HepG2 (cell line): ENCODE results near the gene AKAP9. TPM values are rescaled to one million over a fixed set of nuclear protein-coding genes. Genes with fewer than 3 reads are reported as not detected.
"Not testable (repeated sequence)": the region's sequence is repeated elsewhere in the genome, so short reads cannot be mapped to it uniquely, and the experiment has no call there.

Experiments used
- ATAC-seq: fragments of 200-7000 bp; cut with Tn5 transposase; 3 replicates; pipeline ENCODE4 v1.9.1; 2020; ENCODE audit warnings: mild to moderate bottlenecking, moderate library complexity
- BruUV-seq: library from RNA; stranded (reverse); fragments of 400-500 nt; replicated peaks from 2 replicates; lab custom pipeline; 2021; lab: Mats Ljungman, UMichigan
- CTCF ChIA-PET: fragments of 300-600 bp; formaldehyde crosslinking; extraction: SDS; loops from one replicate; lab custom pipeline; 2021; ENCODE audit warnings: low total read pairs, inconsistent platforms, low intra/inter-chr PET ratio; lab: Yijun Ruan, JAX
- POLR2A ChIA-PET: fragments of 350-600 bp; sonication (Branson Sonifier 250); formaldehyde crosslinking; loops from one replicate; lab custom pipeline; 2020; ENCODE audit warnings: antibody characterized with exemption, inconsistent platforms; lab: Yijun Ruan, JAX
- DNase-seq: peaks from one replicate; pipeline ENCODE4 v3.0.0-alpha.2; 2015; ENCODE audit warnings: low spot score
- FAIRE-seq: peaks from 3 replicates; lab custom pipeline; 2011; peaks lifted over from hg19 to GRCh38; lab: Jason Lieb, UNC
- H2AFZ ChIP-seq: one replicate; pipeline ENCODE4 v1.6.1; 2011; ENCODE audit warnings: low read length, inconsistent platforms
- H3K27ac ChIP-seq: fragments of 300-600 bp; 3 replicates; pipeline ENCODE4 v1.8.0; 2011; ENCODE audit warnings: mixed run types, mild to moderate bottlenecking, mixed read lengths, low read length, inconsistent platforms; ENCODE audit not compliant: insufficient read depth; ENCODE audit errors: extremely low read length
- H3K27me3 ChIP-seq, 2 experiments: fragments of 200-600 bp in 1 of 2; 2 replicates in 1 of 2; 3 replicates in 1 of 2; pipeline versions ENCODE4 v1.6.0 to v1.8.0; 2011; ENCODE audit warnings: low read length in 2 of 2, mild to moderate bottlenecking in 2 of 2, moderate library complexity in 2 of 2, inconsistent platforms in 1 of 2; ENCODE audit not compliant: insufficient read depth in 2 of 2, control insufficient read depth in 1 of 2
- H3K36me3 ChIP-seq, 2 experiments: fragments of 200-600 bp in 1 of 2; replicated peaks in 1 of 2; 2 replicates in 1 of 2; 3 replicates in 1 of 2; pipeline versions ENCODE4 v1.5.1 to v1.8.0; 2011; ENCODE audit warnings: low read length in 2 of 2, inconsistent platforms in 1 of 2; ENCODE audit not compliant: insufficient read depth in 2 of 2, control insufficient read depth in 1 of 2
- H3K4me1 ChIP-seq: 2 replicates; pipeline ENCODE4 v1.5.1; 2012; ENCODE audit warnings: low read length, inconsistent platforms; ENCODE audit not compliant: insufficient read depth
- H3K4me2 ChIP-seq: 2 replicates; pipeline ENCODE4 v1.6.0; 2011; ENCODE audit warnings: low read depth, low read length, inconsistent platforms
- H3K4me3 ChIP-seq, 3 experiments: fragments of 200-600 bp in 1 of 3; sonication (generic), shearing (Covaris generic) in 1 of 3; replicated peaks in 1 of 3; 2 replicates each; pipeline ENCODE4 v1.5.1; 2011 to 2016; ENCODE audit warnings: low read length in 3 of 3, inconsistent platforms in 2 of 3, low read depth in 2 of 3, mild to moderate bottlenecking in 2 of 3, control low read depth in 1 of 3, mixed read lengths in 1 of 3; ENCODE audit not compliant: insufficient read depth in 1 of 3
- H3K79me2 ChIP-seq: one replicate; pipeline ENCODE4 v1.6.1; 2011; ENCODE audit warnings: low read length, inconsistent platforms; ENCODE audit not compliant: insufficient read depth
- H3K9ac ChIP-seq: 2 replicates; pipeline ENCODE4 v1.6.0; 2011; ENCODE audit warnings: mild to moderate bottlenecking, low read depth, low read length, inconsistent platforms; ENCODE audit not compliant: insufficient read depth
- H3K9me3 ChIP-seq: 2 replicates; pipeline ENCODE4 v1.5.1; 2012; ENCODE audit warnings: mild to moderate bottlenecking, low read length
- H4K20me1 ChIP-seq: 2 replicates; pipeline ENCODE4 v1.6.0; 2011; ENCODE audit warnings: inconsistent platforms, mild to moderate bottlenecking, low read length, moderate library complexity; ENCODE audit not compliant: insufficient read depth
- ZBTB40 ChIP-seq, 2 experiments: fragments of 450-650 bp in 1 of 2; sonication (generic) in 1 of 2; formaldehyde crosslinking in 1 of 2; IDR thresholded peaks; 2 replicates each; pipeline versions ENCODE4 v1.6.1 to v1.8.0; 2016 to 2022; ENCODE audit warnings: antibody characterized with exemption in 1 of 2, mild to moderate bottlenecking in 1 of 2, missing genetic modification reagents in 1 of 2
- WGBS: methylation state at CpG from one replicate; pipeline ENCODE4 v1.1.6; 2017; ENCODE audit warnings: low lambda C conversion rate; 5-methylcytosine and 5-hydroxymethylcytosine counted together
- in situ Hi-C: cut with HindIII; loops from 2 replicates; pipeline ENCODE4 v1.10.0; 2017; ENCODE audit warnings: low pct_unique_long_range_greater_than_20kb; ENCODE audit not compliant: extremely low pct_ligation_motif_present
- intact Hi-C: fragments of 100-400 bp; cut with micrococcal nuclease; formaldehyde crosslinking; loops from one replicate; pipeline ENCODE4 v1.10.0; 2022; ENCODE audit not compliant: unreplicated experiment
- polyA plus RNA-seq, 8 experiments: library from polyadenylated mRNA; depleted of rRNA in 3 of 8; stranded (reverse) in 7 of 8; unstranded in 1 of 8; fragments of >200 nt; fragmentation: Illumina TruSeq in 4 of 8; extraction: Trizol in 4 of 8; gene quantifications; 2 replicates each; pipeline versions ENCODE4 v1.2.1 to v1.2.3, GENCODE V29; 2011 to 2016; ENCODE audit warnings: low read depth in 4 of 8, missing spikeins in 1 of 8, mixed read lengths in 1 of 8; ENCODE audit not compliant: insufficient read depth in 1 of 8
- total RNA-seq, 5 experiments: library from RNA; depleted of rRNA; stranded (reverse); fragments of >200 nt; fragmentation: Illumina TruSeq; extraction: Trizol; gene quantifications; 2 replicates each; pipeline ENCODE4 v1.2.3, GENCODE V29; 2016; ENCODE audit warnings: low read depth in 1 of 5

AKAP9 gene
- total and polyA plus RNA-seq, 2 of the 13 experiments (the other 11 are each of a cell fraction or from before 2014, with no cell fraction given), result 27.6 to 33.1 TPM

- H3K27me3 ChIP-seq, H3K27ac ChIP-seq, H3K4me2 ChIP-seq, H3K4me1 ChIP-seq, ATAC-seq, H3K79me2 ChIP-seq, POLR2A ChIA-PET, H3K4me3 ChIP-seq, FAIRE-seq, H2AFZ ChIP-seq, BruUV-seq, H3K9ac ChIP-seq, intact Hi-C loops, H4K20me1 ChIP-seq, DNase-seq, CTCF ChIA-PET, in situ Hi-C loops, H3K9me3 ChIP-seq: not testable (repeated sequence)
- WGBS, result 95% methylated on average over 9 of the region's 24 CpGs
- H3K36me3 ChIP-seq, result peaks cover 3 to 33% of the 10 kb centered on the region in 2 experiments; a peak in 4 of 5 replicates
These were observed 86.0 kb downstream of the AKAP9 start for GRCh38 chr7:92026635-92027034.

GRCh38 chr7:92027128-92027527, 86.5 kb downstream of the AKAP9 start:
- H3K27me3 ChIP-seq, H4K20me1 ChIP-seq, H3K4me2 ChIP-seq, ATAC-seq, H3K27ac ChIP-seq, H3K79me2 ChIP-seq, CTCF ChIA-PET, in situ Hi-C loops, H3K9me3 ChIP-seq, POLR2A ChIA-PET, H3K9ac ChIP-seq, H2AFZ ChIP-seq, H3K4me3 ChIP-seq, FAIRE-seq, DNase-seq, H3K4me1 ChIP-seq, intact Hi-C loops, BruUV-seq: not testable (repeated sequence)
- 97% methylated on average over 5 of the region's 29 CpGs for WGBS
- H3K36me3 ChIP-seq, result peaks cover 2 to 29% of the 10 kb centered on the region in 2 experiments; a peak in 4 of 5 replicates

- BruUV-seq, result no TSS peak
- Histone ChIP-seq H3K27ac (peak overlapping the region; percentile 8), H3K9ac (no peak overlapping the region), H4K20me1 (no peaks in the 10 kb centered on the region), H3K4me2 (no peak overlapping the region), H3K79me2 (no peaks in the 10 kb centered on the region), H3K27me3 (no peaks in the 10 kb centered on the region), H3K4me1 (no peaks in the 10 kb centered on the region), H3K9me3 (no peaks in the 10 kb centered on the region), H2AFZ (no peak overlapping the region), H3K36me3 (peaks cover 2 to 22% of the 10 kb centered on the region in 2 experiments), H3K4me3 (no peak overlapping the region)
- WGBS, result 89% methylated on average over 2 of the region's 2 CpGs
- ATAC-seq (peak; percentile 43; the same call in 2 of the 3 replicates), DNase-seq (no peak), FAIRE-seq (no peak)
- POLR2A ChIA-PET, result no interaction called here
- intact Hi-C loops (no loop called here), in situ Hi-C loops (no loop called here)
- CTCF ChIA-PET, result no interaction called here
- TF ChIP-seq ZBTB40 (IDR thresholded peaks at IDR 0.05) (no peak; the same call in 1 of the 2 replicates), ZBTB40 (CRISPR knock-in tag; IDR thresholded peaks at IDR 0.05) (no peak)
These were observed 87.6 kb downstream of the AKAP9 start for GRCh38 chr7:92028226-92028625.
